PC-3 (cell line): ENCODE results near the gene WDR19. TPM values are rescaled to one million over a fixed set of nuclear protein-coding genes. Genes with fewer than 3 reads are reported as not detected.

ENCODE experiments used
- ATAC-seq: fragments of 200-7000 bp; cut with Tn5 transposase; 2 replicates; pipeline ENCODE4 v1.9.1; 2020; ENCODE audit warnings: mild to moderate bottlenecking, moderate library complexity
- BruUV-seq: library from RNA; stranded (reverse); fragments of 400-500 nt; replicated peaks from 2 replicates; lab custom pipeline; 2021; lab: Mats Ljungman, UMichigan
- CTCF ChIA-PET: fragments of 300-600 bp; sonication (Branson Sonifier 250); formaldehyde crosslinking; loops from one replicate; lab custom pipeline; 2022; ENCODE audit warnings: antibody characterized with exemption; lab: Charles Lee
- POLR2A ChIA-PET: fragments of 300-600 bp; sonication (Branson Sonifier 250); formaldehyde crosslinking; loops from one replicate; lab custom pipeline; 2022; ENCODE audit warnings: antibody characterized with exemption; ENCODE audit not compliant: unreplicated experiment; lab: Charles Lee
- DNase-seq: peaks from one replicate; pipeline ENCODE4 v3.0.0-alpha.2; 2015
- H2AFZ ChIP-seq: fragments of 300-600 bp; sonication (generic); 2 replicates; pipeline ENCODE4 v1.6.0; 2016; ENCODE audit warnings: antibody characterized with exemption, low read length
- H3F3A ChIP-seq: fragments of 300-600 bp; sonication (generic); one replicate; pipeline ENCODE4 v1.6.0; 2017; ENCODE audit warnings: antibody characterized with exemption, low read length, control low read depth, mild to moderate bottlenecking; ENCODE audit not compliant: unreplicated experiment
- H3K27ac ChIP-seq: fragments of 300-600 bp; sonication (generic); 2 replicates; pipeline ENCODE4 v1.5.1; 2016; ENCODE audit warnings: mild to moderate bottlenecking, low read length
- H3K27me3 ChIP-seq: fragments of 300-600 bp; sonication (generic); 2 replicates; pipeline ENCODE4 v1.6.1; 2016; ENCODE audit warnings: low read length, mixed read lengths
- H3K36me3 ChIP-seq: fragments of 300-600 bp; sonication (generic); 2 replicates; pipeline ENCODE4 v1.6.1; 2016; ENCODE audit warnings: low read depth, mixed run types, low read length, mixed read lengths
- H3K4me1 ChIP-seq: fragments of 300-600 bp; sonication (generic); 2 replicates; pipeline ENCODE4 v1.5.1; 2016; ENCODE audit warnings: low read length; ENCODE audit not compliant: insufficient read depth
- H3K4me2 ChIP-seq: fragments of 300-600 bp; sonication (generic); 2 replicates; pipeline ENCODE4 v1.6.0; 2016; ENCODE audit warnings: low read length
- H3K4me3 ChIP-seq: fragments of 300-600 bp; sonication (generic); 2 replicates; pipeline ENCODE4 v1.5.1; 2016; ENCODE audit warnings: mild to moderate bottlenecking, low read length, mixed read lengths
- H3K79me2 ChIP-seq: fragments of 300-600 bp; sonication (generic); 2 replicates; pipeline ENCODE4 v1.6.1; 2017; ENCODE audit warnings: low read length, mixed read lengths
- H3K9ac ChIP-seq: fragments of 300-600 bp; sonication (generic); 2 replicates; pipeline ENCODE4 v1.6.0; 2016; ENCODE audit warnings: mild to moderate bottlenecking, low read length
- H3K9me2 ChIP-seq: fragments of 300-600 bp; sonication (generic); replicated peaks from 2 replicates; pipeline ENCODE4 v1.6.1; 2016; ENCODE audit warnings: mixed run types, low read length, mixed read lengths
- H3K9me3 ChIP-seq: fragments of 300-600 bp; sonication (generic); 2 replicates; pipeline ENCODE4 v1.6.1; 2016; ENCODE audit warnings: low read length, mixed read lengths
- H4K20me1 ChIP-seq: fragments of 300-600 bp; sonication (generic); 2 replicates; pipeline ENCODE4 v1.6.1; 2016; ENCODE audit warnings: low read length, mixed read lengths
- EZH2 ChIP-seq: fragments of 300-600 bp; sonication (generic); IDR thresholded peaks from one replicate; pipeline ENCODE4 v1.6.1; 2017; ENCODE audit warnings: antibody characterized with exemption, mild to moderate bottlenecking, low read length; ENCODE audit not compliant: unreplicated experiment
- EZH2phosphoT487 ChIP-seq: fragments of 300-600 bp; sonication (generic); IDR thresholded peaks from 2 replicates; pipeline ENCODE4 v1.6.1; 2018; ENCODE audit warnings: mild to moderate bottlenecking, antibody characterized with exemption, low read length, borderline replicate concordance
- intact Hi-C: fragments of 100-400 bp; cut with micrococcal nuclease; formaldehyde crosslinking; loops from 2 replicates; pipeline ENCODE4 v1.9.0; 2023
- total RNA-seq: library from RNA; depleted of rRNA; stranded (reverse); fragments of >200 nt; gene quantifications from 2 replicates; pipeline ENCODE4 v1.2.3, GENCODE V29; 2014
- TF ChIP-seq, protein P1 (sequence below): fragments of 300-600 bp; sonication (generic); conservative IDR thresholded peaks from 2 replicates; pipeline ENCODE4 v1.5.1; 2017; ENCODE audit warnings: antibody characterized with exemption, low read depth, mild to moderate bottlenecking, low read length

Gene WDR19
- total RNA-seq, 1 experiment from 2014 or later = 11.0 TPM

DNA sequence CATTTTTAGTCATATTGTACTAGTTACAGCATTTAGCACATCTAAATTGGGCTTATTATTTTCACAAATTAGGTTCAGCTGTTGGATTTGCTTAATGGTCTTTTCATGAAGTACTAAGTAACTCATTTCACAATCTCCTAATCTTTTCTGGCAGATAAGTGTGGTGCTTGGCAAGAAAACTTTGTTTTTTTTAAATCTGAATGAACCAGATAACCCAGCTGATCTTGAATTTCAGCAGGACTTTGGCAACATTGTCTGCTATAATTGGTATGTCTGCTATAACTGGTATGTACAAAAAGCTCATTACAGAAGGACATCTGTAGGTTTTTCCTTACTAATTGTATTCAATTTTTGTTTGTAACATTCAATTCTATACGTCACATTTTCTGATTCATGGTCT is 22.7 kb downstream of the WDR19 start:
- no TSS peak for BruUV-seq
- no peak for TF ChIP-seq EZH2phosphoT487
- H3K9me3 ChIP-seq = no peaks in the 10 kb centered on the region
- ATAC-seq (no peak), DNase-seq (no peak)
- no peaks in the 10 kb centered on the region for H3K79me2 ChIP-seq
- POLR2A ChIA-PET = no interaction called here
- no peaks in the 10 kb centered on the region for H3K9me2 ChIP-seq
- H3K27ac ChIP-seq = no peak overlapping the region
- intact Hi-C loops = no loop called here
- no peak overlapping the region for H3K4me2 ChIP-seq
- no peak overlapping the region for H2AFZ ChIP-seq
- no peaks in the 10 kb centered on the region for H4K20me1 ChIP-seq
- H3K4me1 ChIP-seq = no peaks in the 10 kb centered on the region
- no peaks in the 10 kb centered on the region for H3K27me3 ChIP-seq
- no peaks in the 10 kb centered on the region for H3K36me3 ChIP-seq
- no peak overlapping the region for H3K9ac ChIP-seq
- CTCF ChIA-PET = no interaction called here
- H3K4me3 ChIP-seq = no peak overlapping the region
- H3F3A ChIP-seq = no peaks in the 10 kb centered on the region

- no peaks in the 10 kb centered on the region for H3F3A ChIP-seq
- intact Hi-C loops = no loop called here
- H3K4me3 ChIP-seq = no peak overlapping the region
- no peaks in the 10 kb centered on the region for H3K27me3 ChIP-seq
- DNase-seq (no peak), ATAC-seq (no peak)
- H3K9ac ChIP-seq = no peak overlapping the region
- no peaks in the 10 kb centered on the region for H4K20me1 ChIP-seq
- no peaks in the 10 kb centered on the region for H3K36me3 ChIP-seq
- H3K27ac ChIP-seq = no peak overlapping the region
- ChIA-PET POLR2A (interaction anchor here (0.7 kb wide), 1 partner anchor 18 kb away, joined by 3 read pairs; no protein-coding TSS in a partner anchor), CTCF (no interaction called here)
- TF ChIP-seq EZH2phosphoT487 = no peak
- TF ChIP-seq, protein P1, sequence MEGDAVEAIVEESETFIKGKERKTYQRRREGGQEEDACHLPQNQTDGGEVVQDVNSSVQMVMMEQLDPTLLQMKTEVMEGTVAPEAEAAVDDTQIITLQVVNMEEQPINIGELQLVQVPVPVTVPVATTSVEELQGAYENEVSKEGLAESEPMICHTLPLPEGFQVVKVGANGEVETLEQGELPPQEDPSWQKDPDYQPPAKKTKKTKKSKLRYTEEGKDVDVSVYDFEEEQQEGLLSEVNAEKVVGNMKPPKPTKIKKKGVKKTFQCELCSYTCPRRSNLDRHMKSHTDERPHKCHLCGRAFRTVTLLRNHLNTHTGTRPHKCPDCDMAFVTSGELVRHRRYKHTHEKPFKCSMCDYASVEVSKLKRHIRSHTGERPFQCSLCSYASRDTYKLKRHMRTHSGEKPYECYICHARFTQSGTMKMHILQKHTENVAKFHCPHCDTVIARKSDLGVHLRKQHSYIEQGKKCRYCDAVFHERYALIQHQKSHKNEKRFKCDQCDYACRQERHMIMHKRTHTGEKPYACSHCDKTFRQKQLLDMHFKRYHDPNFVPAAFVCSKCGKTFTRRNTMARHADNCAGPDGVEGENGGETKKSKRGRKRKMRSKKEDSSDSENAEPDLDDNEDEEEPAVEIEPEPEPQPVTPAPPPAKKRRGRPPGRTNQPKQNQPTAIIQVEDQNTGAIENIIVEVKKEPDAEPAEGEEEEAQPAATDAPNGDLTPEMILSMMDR = no peak
- no peak for TF ChIP-seq EZH2
- H3K4me1 ChIP-seq = no peaks in the 10 kb centered on the region
- no peak overlapping the region for H3K4me2 ChIP-seq
- H2AFZ ChIP-seq = no peak overlapping the region
- BruUV-seq = no TSS peak
- H3K79me2 ChIP-seq = no peaks in the 10 kb centered on the region
- H3K9me3 ChIP-seq = no peaks in the 10 kb centered on the region
- H3K9me2 ChIP-seq = no peaks in the 10 kb centered on the region
Measured at GRCh38 chr4:39205476-39205875, 23.1 kb downstream of the WDR19 start.

- H3K79me2 ChIP-seq = no peaks in the 10 kb centered on the region
- ATAC-seq = no peak
- H3K9me3 ChIP-seq = no peaks in the 10 kb centered on the region
- ChIA-PET POLR2A (no interaction called here), CTCF (no interaction called here)
- H2AFZ ChIP-seq = no peak overlapping the region
- H3K4me3 ChIP-seq = no peak overlapping the region
- H3F3A ChIP-seq = no peaks in the 10 kb centered on the region
- no peaks in the 10 kb centered on the region for H3K4me1 ChIP-seq
- intact Hi-C loops = no loop called here
- H3K27me3 ChIP-seq = no peaks in the 10 kb centered on the region
- BruUV-seq = no TSS peak
- no peaks in the 10 kb centered on the region for H3K36me3 ChIP-seq
- H3K9me2 ChIP-seq = no peaks in the 10 kb centered on the region
- no peak overlapping the region for H3K9ac ChIP-seq
- H3K4me2 ChIP-seq = no peak overlapping the region
- DNase-seq = no peak
- TF ChIP-seq EZH2 (no peak), EZH2phosphoT487 (no peak)
- TF ChIP-seq, protein P1 = no peak
- no peaks in the 10 kb centered on the region for H4K20me1 ChIP-seq
- no peak overlapping the region for H3K27ac ChIP-seq
Measured at GRCh38 chr4:39227906-39228305, 45.6 kb downstream of the WDR19 start.
